K562 (cell line): ENCODE data around the gene PLEKHG3. TPM values are rescaled to one million over a fixed set of nuclear protein-coding genes. Genes with fewer than 3 reads are reported as not detected.

Experiments
- ATAC-seq: fragments of 200-7000 bp; cut with Tn5 transposase; 3 replicates; pipeline ENCODE4 v1.9.1; 2020; ENCODE audit warnings: moderate library complexity
- BruUV-seq: library from RNA; stranded (reverse); fragments of 400-500 nt; replicated peaks from 2 replicates; lab custom pipeline; 2021; lab: Mats Ljungman, UMichigan
- CTCF ChIA-PET: fragments of 300-600 bp; formaldehyde crosslinking; extraction: SDS; loops from one replicate; lab custom pipeline; 2021; ENCODE audit warnings: low intra/inter-chr PET ratio; lab: Yijun Ruan, JAX
- POLR2A ChIA-PET: fragments of 300-600, 350-650 bp; sonication (Branson Sonifier 250); formaldehyde crosslinking; extraction: SDS; loops from one replicate; lab custom pipeline; 2021; ENCODE audit warnings: antibody characterized with exemption, inconsistent platforms; lab: Yijun Ruan, JAX
- DNase-seq, 4 experiments: peaks; one replicate each; pipeline versions ENCODE4 v3.0.0 to v3.0.0-alpha.2; 2011 to 2018; ENCODE audit warnings: low spot score in 3 of 4, mixed read lengths in 3 of 4; ENCODE audit errors: extremely low read depth in 1 of 4
- FAIRE-seq: peaks from 2 replicates; lab custom pipeline; 2011; peaks lifted over from hg19 to GRCh38; lab: Jason Lieb, UNC
- H2AFZ ChIP-seq: 2 replicates; pipeline ENCODE4 v1.6.0; 2011; ENCODE audit warnings: low read depth, low read length, control low read depth, inconsistent platforms
- H3K27ac ChIP-seq: fragments of 200-600 bp; 3 replicates; pipeline ENCODE4 v1.8.0; 2011; ENCODE audit warnings: low read depth, mild to moderate bottlenecking, control low read depth, inconsistent platforms, low read length, moderate library complexity, mixed read lengths; ENCODE audit errors: extremely low read depth
- H3K27me3 ChIP-seq, 2 experiments: fragments of 300-600 bp in 1 of 2; 2 replicates in 1 of 2; 3 replicates in 1 of 2; pipeline versions ENCODE4 v1.6.0 to v1.8.0; 2011; ENCODE audit warnings: inconsistent platforms in 2 of 2, low read length in 2 of 2, mild to moderate bottlenecking in 1 of 2, mixed read lengths in 1 of 2, moderate library complexity in 1 of 2; ENCODE audit not compliant: control insufficient read depth in 2 of 2, insufficient read depth in 2 of 2
- H3K36me3 ChIP-seq: fragments of 300-600 bp; 3 replicates; pipeline ENCODE4 v1.8.0; 2011; ENCODE audit warnings: mild to moderate bottlenecking, low read length, inconsistent platforms; ENCODE audit not compliant: control insufficient read depth, insufficient read depth
- H3K4me1 ChIP-seq, 2 experiments: fragments of 200-600 bp in 1 of 2; replicated peaks in 1 of 2; 2 replicates in 1 of 2; 3 replicates in 1 of 2; pipeline versions ENCODE4 v1.5.1 to v1.8.0; 2011; ENCODE audit warnings: inconsistent platforms in 2 of 2, low read length in 2 of 2, mild to moderate bottlenecking in 1 of 2, mixed read lengths in 1 of 2, moderate library complexity in 1 of 2; ENCODE audit not compliant: control insufficient read depth in 2 of 2, insufficient read depth in 2 of 2
- H3K4me2 ChIP-seq: 2 replicates; pipeline ENCODE4 v1.6.1; 2011; ENCODE audit warnings: low read length, control low read depth, inconsistent platforms, mixed read lengths; ENCODE audit not compliant: insufficient read depth
- H3K4me3 ChIP-seq: fragments of 200-600 bp; sonication (generic), shearing (Covaris generic); 2 replicates; pipeline ENCODE4 v1.5.1; 2016; ENCODE audit warnings: control low read depth, inconsistent platforms
- H3K79me2 ChIP-seq: fragments of 200-600 bp; 3 replicates; pipeline ENCODE4 v1.8.0; 2011; ENCODE audit warnings: low read length, inconsistent platforms; ENCODE audit not compliant: control insufficient read depth, insufficient read depth
- H3K9ac ChIP-seq, 2 experiments: 2 replicates each; pipeline versions ENCODE4 v1.6.0 to v1.6.1; 2011; ENCODE audit warnings: low read depth in 2 of 2, low read length in 2 of 2, control low read depth in 1 of 2, inconsistent platforms in 1 of 2, mild to moderate bottlenecking in 1 of 2, mixed read lengths in 1 of 2; ENCODE audit not compliant: insufficient read depth in 1 of 2
- H3K9me1 ChIP-seq: one replicate; pipeline ENCODE4 v1.6.0; 2011; ENCODE audit warnings: inconsistent platforms, mild to moderate bottlenecking, low read length, moderate library complexity; ENCODE audit not compliant: control insufficient read depth, insufficient read depth
- H3K9me3 ChIP-seq: replicated peaks from 2 replicates; pipeline ENCODE4 v1.5.1; 2011; ENCODE audit warnings: low read depth, low read length, inconsistent platforms; ENCODE audit not compliant: control insufficient read depth, insufficient read depth
- H4K20me1 ChIP-seq: replicated peaks from 2 replicates; pipeline ENCODE4 v1.6.1; 2011; ENCODE audit warnings: low read length, inconsistent platforms, mixed read lengths; ENCODE audit not compliant: control insufficient read depth, insufficient read depth
- HDAC8 ChIP-seq: fragments of 450-650 bp; IDR thresholded peaks from 2 replicates; pipeline ENCODE4 v1.6.1; 2016; ENCODE audit warnings: mild to moderate bottlenecking, missing genetic modification characterization, moderate library complexity, missing compliant biosample characterization
- KDM2B ChIP-seq: fragments of 250-450 bp; sonication (Bioruptor Pico); IDR thresholded peaks from 2 replicates; pipeline ENCODE4 v1.8.0; 2021; ENCODE audit warnings: mild to moderate bottlenecking, moderate library complexity
- MIER1 ChIP-seq: fragments of 450-650 bp; IDR thresholded peaks from 2 replicates; pipeline ENCODE4 v1.6.1; 2016; ENCODE audit warnings: antibody characterized with exemption, mild to moderate bottlenecking, low read depth
- MTA3 ChIP-seq: fragments of 450-650 bp; formaldehyde crosslinking; IDR thresholded peaks from 2 replicates; pipeline ENCODE4 v1.6.1; 2017; ENCODE audit warnings: mild to moderate bottlenecking, borderline replicate concordance
- NRF1 ChIP-seq, 2 experiments: fragments of 450-650 bp; IDR thresholded peaks in 1 of 2; conservative IDR thresholded peaks in 1 of 2; 2 replicates each; pipeline ENCODE4 v1.6.1; 2014; ENCODE audit warnings: mild to moderate bottlenecking in 2 of 2
- ZNF507 ChIP-seq: conservative IDR thresholded peaks from 2 replicates; pipeline ENCODE4 v1.6.1; 2017; ENCODE audit warnings: missing genetic modification characterization, missing compliant biosample characterization
- ZNF695 ChIP-seq: fragments of 450-650 bp; formaldehyde crosslinking; IDR thresholded peaks from 2 replicates; pipeline ENCODE4 v1.4.0; 2020; ENCODE audit warnings: mild to moderate bottlenecking, moderate library complexity
- WGBS: fragments of 100-300 bp; shearing (Covaris generic); methylation state at CpG from one replicate; pipeline ENCODE4 v1.1.6; 2016; ENCODE audit warnings: low coverage, mixed read lengths; ENCODE audit not compliant: insufficient coverage; ENCODE audit errors: missing lambda C conversion rate; 5-methylcytosine and 5-hydroxymethylcytosine counted together
- in situ Hi-C: fragments of 300-500 bp; cut with MboI; formaldehyde crosslinking; loops from 4 replicates; pipeline ENCODE4 v1.15.0; 2018; ENCODE audit warnings: inconsistent platforms, mixed read lengths
- intact Hi-C: fragments of 100-400 bp; cut with micrococcal nuclease; formaldehyde crosslinking; loops from 2 replicates; pipeline ENCODE4 v1.14.2; 2022
- polyA plus RNA-seq, 8 experiments: library from polyadenylated mRNA; depleted of rRNA in 4 of 8; stranded (reverse) in 5 of 8; unstranded in 3 of 8; fragments of >200 nt; fragmentation: Nextera tagmentation in 2 of 8; fragmentation: Illumina TruSeq in 1 of 8; extraction: Ambion mirVana in 2 of 8; extraction: Trizol in 1 of 8; gene quantifications; 2 replicates each; pipeline versions ENCODE4 v1.2.1 to v1.2.3, GENCODE V29; 2011 to 2014; ENCODE audit warnings: inconsistent platforms in 1 of 8, missing spikeins in 1 of 8
- total RNA-seq, 7 experiments: library from RNA; depleted of rRNA in 6 of 7; stranded (reverse); fragments of >200 nt in 6 of 7; fragmentation: Illumina TruSeq in 2 of 7; extraction: Trizol in 2 of 7; gene quantifications; 2 replicates each; pipeline versions ENCODE4 v1.2.1 to v1.2.3, GENCODE V29; 2011 to 2021; ENCODE audit warnings: low replicate concordance in 1 of 7
- TF ChIP-seq, protein P1 (sequence below), 2 experiments: fragments of 450-650 bp; formaldehyde crosslinking in 1 of 2; IDR thresholded peaks; 2 replicates each; pipeline versions ENCODE4 v1.4.0 to v1.6.1; 2014 to 2020; ENCODE audit warnings: mild to moderate bottlenecking in 2 of 2, borderline replicate concordance in 1 of 2, low read depth in 1 of 2
- TF ChIP-seq, protein P2 (sequence below): fragments of 450-650 bp; IDR thresholded peaks from 2 replicates; pipeline ENCODE4 v1.6.1; 2016; ENCODE audit warnings: borderline replicate concordance

PLEKHG3 gene
- total and polyA plus RNA-seq, 9 of the 15 experiments (the other 6 are each of a cell fraction or from before 2014, with no cell fraction given) = 0.04 to 0.16 TPM; not detected in 7

DNA sequence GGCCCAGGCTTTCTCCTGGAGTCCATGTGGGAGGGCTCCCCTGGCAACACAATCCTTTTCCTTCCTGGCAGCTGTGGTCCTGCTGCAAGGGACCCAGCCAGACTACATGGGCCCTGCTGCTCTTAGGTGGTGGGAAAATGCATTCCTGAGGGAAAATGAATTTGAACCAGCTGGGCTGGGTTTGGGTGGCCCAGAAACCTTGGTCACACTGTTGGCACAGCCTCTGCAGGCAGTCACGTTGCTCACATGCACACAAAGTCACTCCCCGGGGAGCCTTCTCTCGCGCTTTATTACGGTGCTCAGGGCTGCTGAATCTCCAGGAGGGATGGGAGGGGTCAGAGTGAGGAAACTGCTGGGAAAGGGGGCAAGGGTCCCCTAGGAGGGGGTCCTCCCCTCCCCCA, 17.2 kb downstream of the PLEKHG3 start:
- no TSS peak for BruUV-seq
- Histone ChIP-seq H3K79me2 (no peaks in the 10 kb centered on the region), H3K4me3 (no peak overlapping the region), H3K4me1 (no peaks in the 10 kb centered on the region; a peak in 1 of 5 replicates), H3K27ac (no peak overlapping the region), H3K4me2 (no peak overlapping the region), H3K9ac (no peak overlapping the region), H3K9me3 (no peaks in the 10 kb centered on the region), H3K36me3 (no peaks in the 10 kb centered on the region), H4K20me1 (no peaks in the 10 kb centered on the region), H2AFZ (no peak overlapping the region), H3K27me3 (peaks cover 2 to 46% of the 10 kb centered on the region in 2 experiments; a peak in 4 of 5 replicates), H3K9me1 (no peaks in the 10 kb centered on the region)
- ATAC-seq (no peak), DNase-seq (no peak), FAIRE-seq (no peak)
- in situ Hi-C loops (no loop called here), intact Hi-C loops (no loop called here)
- CTCF ChIA-PET = no interaction called here
- 3% methylated on average over 5 of the region's 5 CpGs for WGBS
- POLR2A ChIA-PET = interaction anchor here (0.6 kb wide), 1 partner anchor 66 kb away, joined by 3 read pairs; no protein-coding TSS in a partner anchor
- TF ChIP-seq, protein P1, sequence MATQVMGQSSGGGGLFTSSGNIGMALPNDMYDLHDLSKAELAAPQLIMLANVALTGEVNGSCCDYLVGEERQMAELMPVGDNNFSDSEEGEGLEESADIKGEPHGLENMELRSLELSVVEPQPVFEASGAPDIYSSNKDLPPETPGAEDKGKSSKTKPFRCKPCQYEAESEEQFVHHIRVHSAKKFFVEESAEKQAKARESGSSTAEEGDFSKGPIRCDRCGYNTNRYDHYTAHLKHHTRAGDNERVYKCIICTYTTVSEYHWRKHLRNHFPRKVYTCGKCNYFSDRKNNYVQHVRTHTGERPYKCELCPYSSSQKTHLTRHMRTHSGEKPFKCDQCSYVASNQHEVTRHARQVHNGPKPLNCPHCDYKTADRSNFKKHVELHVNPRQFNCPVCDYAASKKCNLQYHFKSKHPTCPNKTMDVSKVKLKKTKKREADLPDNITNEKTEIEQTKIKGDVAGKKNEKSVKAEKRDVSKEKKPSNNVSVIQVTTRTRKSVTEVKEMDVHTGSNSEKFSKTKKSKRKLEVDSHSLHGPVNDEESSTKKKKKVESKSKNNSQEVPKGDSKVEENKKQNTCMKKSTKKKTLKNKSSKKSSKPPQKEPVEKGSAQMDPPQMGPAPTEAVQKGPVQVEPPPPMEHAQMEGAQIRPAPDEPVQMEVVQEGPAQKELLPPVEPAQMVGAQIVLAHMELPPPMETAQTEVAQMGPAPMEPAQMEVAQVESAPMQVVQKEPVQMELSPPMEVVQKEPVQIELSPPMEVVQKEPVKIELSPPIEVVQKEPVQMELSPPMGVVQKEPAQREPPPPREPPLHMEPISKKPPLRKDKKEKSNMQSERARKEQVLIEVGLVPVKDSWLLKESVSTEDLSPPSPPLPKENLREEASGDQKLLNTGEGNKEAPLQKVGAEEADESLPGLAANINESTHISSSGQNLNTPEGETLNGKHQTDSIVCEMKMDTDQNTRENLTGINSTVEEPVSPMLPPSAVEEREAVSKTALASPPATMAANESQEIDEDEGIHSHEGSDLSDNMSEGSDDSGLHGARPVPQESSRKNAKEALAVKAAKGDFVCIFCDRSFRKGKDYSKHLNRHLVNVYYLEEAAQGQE (IDR thresholded peaks at IDR 0.05; ENCODE audit: borderline replicate concordance) = no peak
- TF ChIP-seq, protein P1 (CRISPR knock-in tag; IDR thresholded peaks at IDR 0.05; ENCODE audit: low read depth) = no peak
- TF ChIP-seq NRF1 (conservative IDR thresholded peaks at IDR 0.05 in 1 of 2, IDR thresholded peaks at IDR 0.05 in 1 of 2) (no peak), MTA3 (no peak), ZNF507 (no peak), MIER1 (no peak), KDM2B (CRISPR knock-in tag) (no peak), HDAC8 (tag) (no peak), ZNF695 (CRISPR knock-in tag) (no peak)
- TF ChIP-seq, protein P2, sequence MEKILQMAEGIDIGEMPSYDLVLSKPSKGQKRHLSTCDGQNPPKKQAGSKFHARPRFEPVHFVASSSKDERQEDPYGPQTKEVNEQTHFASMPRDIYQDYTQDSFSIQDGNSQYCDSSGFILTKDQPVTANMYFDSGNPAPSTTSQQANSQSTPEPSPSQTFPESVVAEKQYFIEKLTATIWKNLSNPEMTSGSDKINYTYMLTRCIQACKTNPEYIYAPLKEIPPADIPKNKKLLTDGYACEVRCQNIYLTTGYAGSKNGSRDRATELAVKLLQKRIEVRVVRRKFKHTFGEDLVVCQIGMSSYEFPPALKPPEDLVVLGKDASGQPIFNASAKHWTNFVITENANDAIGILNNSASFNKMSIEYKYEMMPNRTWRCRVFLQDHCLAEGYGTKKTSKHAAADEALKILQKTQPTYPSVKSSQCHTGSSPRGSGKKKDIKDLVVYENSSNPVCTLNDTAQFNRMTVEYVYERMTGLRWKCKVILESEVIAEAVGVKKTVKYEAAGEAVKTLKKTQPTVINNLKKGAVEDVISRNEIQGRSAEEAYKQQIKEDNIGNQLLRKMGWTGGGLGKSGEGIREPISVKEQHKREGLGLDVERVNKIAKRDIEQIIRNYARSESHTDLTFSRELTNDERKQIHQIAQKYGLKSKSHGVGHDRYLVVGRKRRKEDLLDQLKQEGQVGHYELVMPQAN = no peak
